IPS-18c (cell line): Measurements from ENCODE around the gene GSS.

Experiments
- H3K4me3 ChIP-seq: 2 replicates; pipeline ENCODE4 v1.7.0; 2013; ENCODE audit warnings: low read depth, mild to moderate bottlenecking, low read length, moderate library complexity; ENCODE audit not compliant: insufficient read depth
- H3K9me3 ChIP-seq: one replicate; pipeline ENCODE4 v1.6.1; 2013; ENCODE audit warnings: mild to moderate bottlenecking, low read length, moderate library complexity; ENCODE audit not compliant: control insufficient read depth, insufficient read depth

GSS gene

GRCh38 chr20:34955231-34956040 is at the start of gene GSS, which contains the start of gene MYH7B:
Gene GSS, minus strand, starts transcription at chr20:34955806. Its CDS starts 3,954 bp downstream, at chr20:34951852.
Gene MYH7B, plus strand, starts transcription at chr20:34955868. Its CDS starts 22,138 bp downstream, at chr20:34978006.
- peak within 1 kb of the TSS; percentile 75 for H3K4me3 ChIP-seq
- H3K9me3 ChIP-seq, result no peaks in the 10 kb centered on the region

GRCh38 chr20:35004749-35005462 is 49.3 kb upstream of the GSS start:
- no peak overlapping the region for H3K4me3 ChIP-seq
- no peaks in the 10 kb centered on the region for H3K9me3 ChIP-seq

GRCh38 chr20:35004051-35004725 is 48.6 kb upstream of the GSS start:
- Histone ChIP-seq H3K9me3 (no peaks in the 10 kb centered on the region), H3K4me3 (no peak overlapping the region)

GRCh38 chr20:35003211-35004031 is 47.8 kb upstream of the GSS start:
- Histone ChIP-seq H3K9me3 (no peaks in the 10 kb centered on the region), H3K4me3 (no peak overlapping the region)

GRCh38 chr20:35002426-35003210 is 47.0 kb upstream of the GSS start:
- H3K9me3 ChIP-seq, result no peaks in the 10 kb centered on the region
- H3K4me3 ChIP-seq, result no peak overlapping the region

- Histone ChIP-seq H3K4me3 (no peak overlapping the region), H3K9me3 (no peaks in the 10 kb centered on the region)
These were observed 46.2 kb upstream of the GSS start for GRCh38 chr20:35001596-35002362.

GRCh38 chr20:35000922-35001595 is 45.5 kb upstream of the GSS start:
- Histone ChIP-seq H3K9me3 (no peaks in the 10 kb centered on the region), H3K4me3 (no peak overlapping the region)

GRCh38 chr20:35000311-35000921 is 44.8 kb upstream of the GSS start:
- Histone ChIP-seq H3K4me3 (no peak overlapping the region), H3K9me3 (no peaks in the 10 kb centered on the region)

- Histone ChIP-seq H3K4me3 (no peak overlapping the region), H3K9me3 (no peaks in the 10 kb centered on the region)
These were observed 44.2 kb upstream of the GSS start for GRCh38 chr20:34999782-35000181.

GRCh38 chr20:34999021-34999451 is 43.4 kb upstream of the GSS start:
- H3K9me3 ChIP-seq, result no peaks in the 10 kb centered on the region
- no peak overlapping the region for H3K4me3 ChIP-seq

- no peaks in the 10 kb centered on the region for H3K9me3 ChIP-seq
- no peak overlapping the region for H3K4me3 ChIP-seq
These were observed 42.8 kb upstream of the GSS start for GRCh38 chr20:34998331-34998950.

GRCh38 chr20:34997774-34998173 is 42.2 kb upstream of the GSS start:
- no peak overlapping the region for H3K4me3 ChIP-seq
- H3K9me3 ChIP-seq, result no peaks in the 10 kb centered on the region

GRCh38 chr20:34997131-34997561 is 41.5 kb upstream of the GSS start:
- H3K4me3 ChIP-seq, result no peak overlapping the region
- no peaks in the 10 kb centered on the region for H3K9me3 ChIP-seq

- no peaks in the 10 kb centered on the region for H3K9me3 ChIP-seq
- no peak overlapping the region for H3K4me3 ChIP-seq
These were observed 40.8 kb upstream of the GSS start for GRCh38 chr20:34996243-34997028.
